HT1080 (cell line): Measurements from ENCODE around the gene ATG9A. TPM values are rescaled to one million over a fixed set of nuclear protein-coding genes. Genes with fewer than 3 reads are reported as not detected.
A peak's percentile ranks its signal among the peaks of the same experiment; 100 is the strongest.

Experiments used
- DNase-seq: peaks from one replicate; pipeline ENCODE4 v3.0.0-alpha.2; 2015; ENCODE audit warnings: low read depth
- total RNA-seq: library from RNA; depleted of rRNA; stranded (reverse); fragments of >200 nt; shearing (Covaris generic); gene quantifications from 2 replicates; pipeline ENCODE4 v1.2.3, GENCODE V29; 2014

Gene ATG9A
- total RNA-seq, 1 experiment from 2014 or later, result 47.1 TPM

DNA sequence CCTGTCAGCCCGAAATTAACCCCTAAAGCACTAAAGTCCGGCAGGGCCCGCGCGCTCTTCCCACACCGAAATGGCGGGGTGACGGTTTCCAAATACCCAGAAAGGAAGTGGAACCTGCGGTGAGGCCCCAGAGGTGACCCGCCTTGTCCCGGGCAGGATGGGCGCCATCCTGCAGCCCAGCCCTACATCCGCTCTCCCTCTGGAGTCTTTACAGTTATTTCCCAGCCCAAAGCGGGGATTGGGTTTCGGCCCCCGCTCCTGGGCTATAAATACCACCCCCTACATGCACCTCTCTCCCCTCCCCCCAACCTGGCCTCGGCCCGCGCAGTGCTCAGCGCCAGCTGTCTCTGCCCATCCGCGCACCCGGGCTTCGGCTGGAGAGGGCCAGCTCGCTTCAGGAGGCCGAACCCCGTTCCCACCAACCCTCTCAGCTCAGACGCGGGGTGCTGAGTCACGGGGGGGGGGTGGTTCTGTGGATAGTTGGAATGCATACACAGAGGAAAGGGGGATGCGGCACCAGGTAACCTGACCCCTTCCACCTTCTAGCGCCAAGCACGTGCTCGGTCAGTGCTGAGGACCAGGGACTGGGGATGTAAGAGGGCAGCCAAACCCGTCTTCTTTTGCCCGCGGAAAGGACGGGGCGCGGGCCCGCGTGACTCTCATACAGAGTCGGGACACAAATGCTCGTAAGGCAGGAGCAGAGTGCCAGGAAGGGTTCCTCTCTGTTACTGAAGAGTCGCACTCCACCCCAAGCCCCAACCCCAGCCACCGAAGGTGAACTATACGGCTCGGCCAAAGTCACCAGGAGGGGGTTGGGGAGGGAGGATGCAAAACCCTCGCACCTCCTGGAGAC lies 23.7 kb upstream of the ATG9A start, which contains the start of gene TUBA4B:
TSS of gene TUBA4B (plus strand) at position 344 of the 853 bp plus-strand sequence. CDS start at position 509, 165 bp downstream.
- DNase-seq, result peak; percentile 85

- DNase-seq, result no peak
Measured at GRCh38 chr2:219252570-219252899, 23.1 kb upstream of the ATG9A start.

- no peak for DNase-seq
Measured at GRCh38 chr2:219252084-219252483, 22.6 kb upstream of the ATG9A start.

GRCh38 chr2:219251656-219252055 lies 22.2 kb upstream of the ATG9A start:
- no peak for DNase-seq

DNA sequence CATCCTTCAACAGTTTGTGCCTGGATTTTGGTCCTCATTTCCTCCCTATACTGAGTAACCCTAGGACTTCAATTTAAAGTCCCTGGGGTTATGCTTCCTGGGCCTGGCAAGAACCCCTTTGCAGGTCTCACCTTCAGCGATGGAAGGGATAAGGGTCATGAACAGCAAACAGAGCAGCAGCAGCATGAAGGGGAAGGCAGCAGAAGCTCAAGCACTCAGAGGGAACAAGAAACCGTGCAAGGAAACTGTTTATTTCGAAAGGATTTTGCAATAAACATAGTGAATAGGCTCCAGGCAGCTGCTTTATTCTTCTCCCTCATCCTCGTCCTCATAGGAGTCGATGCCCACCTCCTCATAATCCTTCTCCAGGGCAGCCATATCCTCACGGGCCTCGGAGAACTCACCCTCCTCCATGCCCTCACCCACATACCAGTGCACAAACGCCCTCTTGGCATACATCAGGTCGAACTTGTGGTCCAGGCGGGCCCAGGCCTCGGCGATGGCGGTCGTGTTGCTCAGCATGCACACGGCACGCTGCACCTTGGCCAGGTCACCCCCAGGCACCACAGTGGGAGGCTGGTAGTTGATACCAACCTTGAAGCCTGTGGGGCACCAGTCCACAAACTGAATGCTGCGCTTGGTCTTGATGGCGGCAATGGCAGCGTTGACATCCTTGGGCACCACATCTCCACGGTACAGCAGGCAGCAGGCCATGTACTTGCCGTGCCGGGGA lies 20.8 kb upstream of the ATG9A start:
- no peak for DNase-seq

GRCh38 chr2:219249203-219249980 lies 20.0 kb upstream of the ATG9A start:
- peak; percentile 93 for DNase-seq

GRCh38 chr2:219248845-219249202 lies 19.4 kb upstream of the ATG9A start:
- DNase-seq, result no peak

DNA sequence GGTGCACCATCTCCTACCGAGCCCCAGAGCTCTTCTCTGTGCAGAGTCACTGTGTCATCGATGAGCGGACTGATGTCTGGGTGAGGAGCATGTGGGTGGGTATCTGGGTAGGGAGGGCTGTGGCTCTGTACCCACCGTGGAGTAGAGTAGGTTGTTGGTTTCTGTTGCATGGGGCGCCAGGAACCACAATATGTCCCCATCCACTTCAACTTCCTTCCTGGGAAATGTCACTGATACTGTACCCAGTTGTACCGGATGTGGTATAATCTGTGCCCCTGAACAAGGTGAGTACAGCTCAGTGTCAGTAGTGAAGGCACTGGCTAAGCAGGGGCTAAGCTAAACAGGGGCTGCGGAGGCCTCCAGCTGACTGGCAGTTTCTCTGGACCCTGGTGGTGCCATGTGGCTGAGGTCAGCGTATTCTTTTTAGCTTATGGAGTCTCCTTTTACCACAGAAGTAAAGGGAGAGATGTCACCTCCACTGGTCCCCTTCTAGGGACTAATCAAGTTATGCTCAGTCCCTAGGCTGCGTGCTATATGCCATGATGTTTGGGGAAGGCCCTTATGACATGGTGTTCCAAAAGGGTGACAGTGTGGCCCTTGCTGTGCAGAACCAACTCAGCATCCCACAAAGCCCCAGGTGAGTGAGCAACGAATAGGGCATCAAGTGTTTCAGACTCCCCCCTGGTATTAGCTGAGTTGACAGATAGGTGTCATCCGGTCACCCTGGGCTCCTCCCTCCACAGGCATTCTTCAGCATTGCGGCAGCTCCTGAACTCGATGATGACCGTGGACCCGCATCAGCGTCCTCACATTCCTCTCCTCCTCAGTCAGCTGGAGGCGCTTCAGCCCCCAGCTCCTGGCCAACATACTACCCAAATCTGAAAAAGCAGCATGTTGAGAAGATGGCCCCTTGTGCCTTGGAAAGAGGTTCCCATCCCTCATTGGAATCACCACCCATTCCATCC lies 18.5 kb upstream of the ATG9A start:
- no peak for DNase-seq

- DNase-seq, result no peak
Measured at GRCh38 chr2:219246559-219246958, 17.1 kb upstream of the ATG9A start.

DNA sequence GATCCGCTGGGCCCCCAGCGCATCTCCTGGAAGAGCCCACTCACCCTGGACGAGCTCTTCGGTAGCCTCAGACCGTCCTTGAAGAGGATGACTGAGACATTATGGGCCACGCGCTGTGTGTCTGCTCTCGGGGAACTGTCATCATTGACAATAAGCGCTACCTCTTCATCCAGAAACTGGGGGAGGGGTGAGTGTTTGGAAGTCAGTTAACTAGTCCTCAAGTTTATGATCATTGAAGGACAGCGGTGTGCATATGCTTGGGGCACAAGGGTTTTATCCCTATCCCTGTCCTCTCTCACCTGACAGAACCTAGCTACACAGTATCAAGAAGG lies 16.4 kb upstream of the ATG9A start:
- DNase-seq, result no peak

- peak; percentile 91 for DNase-seq
Measured at GRCh38 chr2:219245148-219245898, 15.9 kb upstream of the ATG9A start, which contains the start of the genes GLB1L and STK16. TSS of gene GLB1L (minus strand) at chr2:219245444. CDS start at chr2:219243573, 1,871 bp downstream. TSS of gene STK16 (plus strand) at chr2:219245479. CDS start at chr2:219246000, 521 bp downstream.

- DNase-seq, result no peak
Measured at GRCh38 chr2:219244789-219245147, 15.3 kb upstream of the ATG9A start.

DNA sequence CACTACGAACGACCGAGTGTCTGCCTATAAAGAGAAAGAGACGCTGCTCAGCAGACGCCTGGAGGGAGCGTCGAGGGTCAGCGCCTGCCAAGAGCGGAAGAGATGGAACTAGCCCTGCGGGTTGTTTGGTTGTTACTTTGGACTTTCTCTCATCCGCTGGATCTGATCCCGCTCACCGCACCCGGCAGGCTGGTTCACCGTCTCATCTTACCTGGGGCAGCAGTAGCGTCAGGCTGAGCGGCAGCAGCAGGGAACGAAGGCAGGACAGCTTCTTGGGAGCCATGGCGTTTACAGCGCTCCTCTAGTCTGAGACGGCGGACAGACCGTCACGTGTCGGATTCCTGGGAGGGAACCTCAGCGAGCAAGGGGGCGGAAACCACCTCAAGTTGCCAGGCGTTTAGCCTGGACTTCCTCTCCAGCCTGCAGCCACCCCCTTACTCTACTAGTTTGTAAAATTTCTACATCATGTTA lies 13.9 kb upstream of the ATG9A start:
- no peak for DNase-seq

- no peak for DNase-seq
Measured at GRCh38 chr2:219234331-219234730, 4.9 kb upstream of the ATG9A start.

DNA sequence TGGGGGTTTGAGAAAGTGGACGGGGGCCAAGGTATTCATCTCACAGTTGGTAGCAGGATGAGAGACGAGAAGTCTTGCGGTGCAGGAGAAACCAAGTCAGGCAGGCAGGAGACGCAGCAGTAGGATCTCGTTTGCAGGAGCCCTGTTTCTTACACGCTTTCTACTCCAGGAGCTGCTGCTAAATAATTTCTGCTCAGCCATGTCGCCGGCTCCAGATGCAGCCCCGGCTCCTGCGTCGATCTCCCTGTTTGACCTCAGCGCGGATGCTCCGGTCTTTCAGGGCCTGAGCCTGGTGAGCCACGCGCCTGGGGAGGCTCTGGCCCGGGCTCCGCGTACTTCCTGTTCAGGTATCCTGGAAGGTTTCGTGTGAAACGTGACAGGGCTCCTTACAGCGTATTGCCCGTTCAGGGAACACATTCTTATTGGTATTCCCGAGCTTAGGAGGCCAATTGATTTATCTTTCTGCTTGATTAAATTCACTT lies 664 bp upstream of the ATG9A start:
- peak; percentile 42 for DNase-seq

- no peak for DNase-seq
Measured at GRCh38 chr2:219228911-219229304, 528 bp downstream of the ATG9A start.

- no peak for DNase-seq
Measured at GRCh38 chr2:219228041-219228910, 1.2 kb downstream of the ATG9A start.

- no peak for DNase-seq
Measured at GRCh38 chr2:219225350-219225749, 4.1 kb downstream of the ATG9A start.
